Transverse colon (tissue), 4 donors: ENCODE data around the gene CPNE8. TPM values are rescaled to one million over a fixed set of nuclear protein-coding genes. Genes with fewer than 3 reads are reported as not detected.

Source experiments
- DNase-seq: peaks from one replicate; pipeline ENCODE4 v3.0.0-alpha.2; 2019
- H3K27ac ChIP-seq, 4 donors: fragments of 200-600 bp; sonication (generic); 2 replicates each; pipeline ENCODE4 v1.5.1; 2016 to 2018; ENCODE audit warnings: inconsistent platforms in 4 of 4
- H3K27me3 ChIP-seq: fragments of 200-600 bp; sonication (generic); 2 replicates; pipeline ENCODE4 v1.5.1; 2017; ENCODE audit warnings: inconsistent platforms
- H3K36me3 ChIP-seq, 4 donors: fragments of 200-600 bp; sonication (generic); 2 replicates each; pipeline ENCODE4 v1.5.1; 2017 to 2019; ENCODE audit warnings: inconsistent platforms in 4 of 4
- H3K4me1 ChIP-seq, 4 donors: fragments of 200-600 bp; sonication (generic); 2 replicates each; pipeline ENCODE4 v1.5.1; 2017 to 2020; ENCODE audit warnings: inconsistent platforms in 4 of 4
- H3K4me3 ChIP-seq, 4 donors: fragments of 200-600 bp; sonication (generic); 1 replicate in 1 of 4; 2 replicates in 3 of 4; pipeline versions ENCODE4 v1.5.1 to v1.6.1; 2017 to 2019; ENCODE audit warnings: inconsistent platforms in 4 of 4
- H3K9me3 ChIP-seq, 2 donors: fragments of 200-600 bp; sonication (generic); 2 replicates each; pipeline ENCODE4 v1.5.1; 2017 to 2019; ENCODE audit warnings: inconsistent platforms in 2 of 2
- CTCF ChIP-seq, 5 experiments: fragments of 200-600 bp in 3 of 5; fragments of 450-650 bp in 2 of 5; sonication (generic) in 3 of 5; IDR thresholded peaks; 1 replicate in 2 of 5; 2 replicates in 3 of 5; pipeline ENCODE4 v1.5.1; 2016 to 2017; ENCODE audit warnings: antibody characterized with exemption in 5 of 5, inconsistent platforms in 3 of 5, mild to moderate bottlenecking in 2 of 5, moderate library complexity in 1 of 5
- EP300 ChIP-seq: sonication (generic); formaldehyde crosslinking; IDR thresholded peaks from one replicate; pipeline ENCODE4 v1.6.1; 2017; ENCODE audit warnings: antibody characterized with exemption, low read depth
- POLR2A ChIP-seq: fragments of 450-650 bp; IDR thresholded peaks from one replicate; pipeline ENCODE4 v1.6.1; 2016; ENCODE audit warnings: antibody characterized with exemption, mild to moderate bottlenecking, moderate library complexity
- POLR2AphosphoS5 ChIP-seq, 3 donors: sonication (generic); formaldehyde crosslinking; IDR thresholded peaks; one replicate each; pipeline ENCODE4 v1.6.1; 2016; ENCODE audit warnings: antibody characterized with exemption in 3 of 3
- WGBS, 2 donors: methylation state at CpG; one replicate each; pipeline ENCODE4 v1.1.5; 2018; ENCODE audit warnings: low coverage in 1 of 2; 5-methylcytosine and 5-hydroxymethylcytosine counted together
- in situ Hi-C, 4 donors: fragments of 200-750 bp; cut with MboI; loops; one replicate each; pipeline versions ENCODE4 v1.15.0 to v1.15.1; 2017; ENCODE audit warnings: low sequenced_read_pairs in 3 of 4, low pct_ligation_motif_present in 1 of 4, low pct_unique_long_range_greater_than_20kb in 1 of 4
- intact Hi-C: fragments of 100-400 bp; cut with DNase I; formaldehyde crosslinking; loops from one replicate; pipeline ENCODE4 v1.15.1; 2023; ENCODE audit warnings: low total_unique reads
- total RNA-seq, 4 donors: library from RNA; depleted of rRNA; stranded (reverse); fragments of >200 nt; gene quantifications; one replicate each; pipeline ENCODE4 v1.1.0, GENCODE V29; 2016

Gene CPNE8
- total RNA-seq, 4 donors from 2014 or later = 5.4 to 33.3 (median 24.8) TPM

GRCh38 chr12:38697289-38697688 lies 208.1 kb downstream of the CPNE8 start:
- DNase-seq = no peak
- H3K4me3 ChIP-seq = no peak overlapping the region
- H3K27ac ChIP-seq = no peak overlapping the region
- 90 to 100% methylated on average over 1 of the region's 1 CpG for WGBS, 2 donors
- TF ChIP-seq POLR2A (no peak), POLR2AphosphoS5 (IDR thresholded peaks at IDR 0.05) (no peak), EP300 (no peak), CTCF (IDR thresholded peaks at IDR 0.05) (no peak)
- no peaks in the 10 kb centered on the region for H3K4me1 ChIP-seq
- no peaks in the 10 kb centered on the region for H3K27me3 ChIP-seq
- peaks cover 0 to 3% (median 0%) of the 10 kb centered on the region in 4 donors for H3K36me3 ChIP-seq
- in situ Hi-C loops = loop anchor here in 1 of 4 donors (25.0 kb wide), 1 partner anchor 215 kb away; the partner anchor contains the start of gene CPNE8
- H3K9me3 ChIP-seq = no peaks in the 10 kb centered on the region
- intact Hi-C loops = no loop called here

GRCh38 chr12:38695057-38695456 lies 210.3 kb downstream of the CPNE8 start:
- Histone ChIP-seq H3K27me3 (no peaks in the 10 kb centered on the region), H3K36me3 (peaks cover 0 to 3% (median 0%) of the 10 kb centered on the region in 4 donors), H3K4me3 (no peak overlapping the region), H3K27ac (no peak overlapping the region), H3K9me3 (no peaks in the 10 kb centered on the region), H3K4me1 (no peaks in the 10 kb centered on the region)
- 78 to 81% methylated on average over 3 of the region's 3 CpGs for WGBS, 2 donors
- in situ Hi-C loops (loop anchor here in 1 of 4 donors (25.0 kb wide), 1 partner anchor 217 kb away; the partner anchor contains the start of gene CPNE8), intact Hi-C loops (no loop called here)
- DNase-seq = no peak
- TF ChIP-seq POLR2AphosphoS5 (IDR thresholded peaks at IDR 0.05) (no peak), POLR2A (no peak), CTCF (IDR thresholded peaks at IDR 0.05) (no peak)

GRCh38 chr12:38691164-38691563 lies 214.2 kb downstream of the CPNE8 start:
- TF ChIP-seq POLR2AphosphoS5 (IDR thresholded peaks at IDR 0.05) (no peak), EP300 (no peak), POLR2A (no peak), CTCF (IDR thresholded peaks at IDR 0.05) (no peak)
- H3K4me3 ChIP-seq = no peak overlapping the region
- H3K36me3 ChIP-seq = peaks cover 0 to 8% (median 1%) of the 10 kb centered on the region in 4 donors
- in situ Hi-C loops = loop anchor here in 1 of 4 donors (25.0 kb wide), 1 partner anchor 221 kb away; the partner anchor contains the start of gene CPNE8
- no peaks in the 10 kb centered on the region for H3K9me3 ChIP-seq
- WGBS, 2 donors = 50 to 52% methylated on average over 2 of the region's 2 CpGs
- intact Hi-C loops = no loop called here
- H3K4me1 ChIP-seq = no peaks in the 10 kb centered on the region
- no peak for DNase-seq
- no peaks in the 10 kb centered on the region for H3K27me3 ChIP-seq
- H3K27ac ChIP-seq = no peak overlapping the region

- H3K36me3 ChIP-seq = peaks cover 0 to 12% (median 1%) of the 10 kb centered on the region in 4 donors
- TF ChIP-seq POLR2AphosphoS5 (IDR thresholded peaks at IDR 0.05) (no peak), CTCF (IDR thresholded peaks at IDR 0.05) (no peak), EP300 (no peak), POLR2A (no peak)
- H3K27me3 ChIP-seq = no peaks in the 10 kb centered on the region
- no peak overlapping the region for H3K4me3 ChIP-seq
- H3K27ac ChIP-seq = no peak overlapping the region
- H3K9me3 ChIP-seq = no peaks in the 10 kb centered on the region
- in situ Hi-C loops = loop anchor here in 1 of 4 donors (25.0 kb wide), 1 partner anchor 222 kb away; the partner anchor contains the start of gene CPNE8
- intact Hi-C loops = no loop called here
- H3K4me1 ChIP-seq = no peaks in the 10 kb centered on the region
- no peak for DNase-seq
Observed at GRCh38 chr12:38690646-38691045, 214.7 kb downstream of the CPNE8 start.
